ENCODE results near the gene ATG16L2. TPM values are rescaled to one million over a fixed set of nuclear protein-coding genes. Genes with fewer than 3 reads are reported as not detected.

Gene ATG16L2
- polyA plus RNA-seq, 1 donor from 2014 or later = 9.4 TPM

DNA sequence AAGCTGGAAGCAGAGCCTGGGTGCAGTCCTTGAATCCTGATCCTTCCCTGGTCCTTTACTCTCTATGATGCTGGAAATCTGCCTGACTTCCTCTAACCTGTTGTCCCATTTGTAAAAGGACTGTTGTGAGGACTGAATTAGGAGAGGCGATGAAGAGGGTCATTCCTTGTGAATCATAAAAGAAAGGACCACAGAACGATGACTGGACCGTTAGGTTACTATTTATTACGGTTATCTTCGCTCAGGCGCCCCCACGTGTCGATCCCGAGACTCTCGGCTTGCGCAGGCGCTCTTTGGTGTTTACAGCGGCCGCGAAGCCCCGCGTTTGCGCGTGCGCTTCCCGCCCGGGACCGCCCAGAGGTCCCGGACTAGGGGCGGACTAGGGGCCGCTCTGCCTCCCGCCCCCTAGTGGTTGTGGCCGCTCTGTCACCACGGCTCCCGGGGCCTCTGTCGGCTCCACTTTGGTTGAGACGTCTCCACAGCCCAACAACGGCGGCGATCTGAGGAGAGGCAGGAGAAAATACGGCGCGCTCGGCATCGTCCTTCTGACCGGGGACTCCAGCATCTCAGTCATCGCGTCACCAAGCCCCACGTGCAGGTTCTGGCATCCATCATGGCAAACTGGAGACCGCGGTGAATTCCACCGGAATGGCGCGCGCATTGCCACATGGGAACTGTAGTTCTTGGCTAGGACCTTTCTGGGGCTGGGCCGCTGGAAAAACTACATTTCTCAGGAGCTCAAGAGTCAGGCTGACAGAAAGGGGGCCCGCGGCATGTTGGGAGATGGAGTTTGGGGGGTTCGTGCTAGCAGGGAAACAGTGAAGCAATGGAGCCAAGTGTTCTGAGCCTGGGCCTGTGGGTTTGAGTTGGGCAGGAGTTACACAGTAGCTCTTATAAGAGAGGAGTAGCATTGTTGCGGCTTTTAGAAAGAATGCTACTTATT, 20.5 kb upstream of the ATG16L2 start, which contains the start of gene STARD10:
TSS of gene STARD10 (minus strand) at position 623 of the 943 bp plus-strand sequence. CDS start 12,866 bp downstream, outside the sequence.
- H3K27ac ChIP-seq (ENCODE audit: low read length) = peak within 1 kb of the TSS; percentile 98

GRCh38 chr11:72798361-72798760, 15.8 kb upstream of the ATG16L2 start:
- Histone ChIP-seq H3K27me3 (ENCODE audit: insufficient read depth, low read depth, low read length) (no peaks in the 10 kb centered on the region), H3K4me2 (ENCODE audit: low read length) (no peak overlapping the region), H3K9me3 (ENCODE audit: low read length) (no peaks in the 10 kb centered on the region), H3K4me3 (ENCODE audit: low read length) (no peak overlapping the region), H3K9me2 (ENCODE audit: insufficient read depth, low read length) (no peaks in the 10 kb centered on the region), H3K79me2 (replicated peaks; ENCODE audit: insufficient read depth, low read length) (no peaks in the 10 kb centered on the region), H3K9ac (ENCODE audit: low read length) (no peak overlapping the region), H3F3A (ENCODE audit: insufficient read depth, low read length, poor library complexity, severe bottlenecking) (no peaks in the 10 kb centered on the region), H4K20me1 (ENCODE audit: insufficient read depth) (no peaks in the 10 kb centered on the region), H2AFZ (ENCODE audit: low read depth, low read length) (no peak overlapping the region), H3K27ac (ENCODE audit: low read length) (no peak overlapping the region), H3K36me3 (ENCODE audit: insufficient read depth, low read length) (no peaks in the 10 kb centered on the region)
- TF ChIP-seq MXI1 (conservative IDR thresholded peaks at IDR 0.05; ENCODE audit: poor library complexity, severe bottlenecking) (no peak), EZH2 (IDR thresholded peaks at IDR 0.05; ENCODE audit: borderline replicate concordance, insufficient read depth, low read length, poor library complexity, severe bottlenecking) (no peak)
- TF ChIP-seq, protein P1, sequence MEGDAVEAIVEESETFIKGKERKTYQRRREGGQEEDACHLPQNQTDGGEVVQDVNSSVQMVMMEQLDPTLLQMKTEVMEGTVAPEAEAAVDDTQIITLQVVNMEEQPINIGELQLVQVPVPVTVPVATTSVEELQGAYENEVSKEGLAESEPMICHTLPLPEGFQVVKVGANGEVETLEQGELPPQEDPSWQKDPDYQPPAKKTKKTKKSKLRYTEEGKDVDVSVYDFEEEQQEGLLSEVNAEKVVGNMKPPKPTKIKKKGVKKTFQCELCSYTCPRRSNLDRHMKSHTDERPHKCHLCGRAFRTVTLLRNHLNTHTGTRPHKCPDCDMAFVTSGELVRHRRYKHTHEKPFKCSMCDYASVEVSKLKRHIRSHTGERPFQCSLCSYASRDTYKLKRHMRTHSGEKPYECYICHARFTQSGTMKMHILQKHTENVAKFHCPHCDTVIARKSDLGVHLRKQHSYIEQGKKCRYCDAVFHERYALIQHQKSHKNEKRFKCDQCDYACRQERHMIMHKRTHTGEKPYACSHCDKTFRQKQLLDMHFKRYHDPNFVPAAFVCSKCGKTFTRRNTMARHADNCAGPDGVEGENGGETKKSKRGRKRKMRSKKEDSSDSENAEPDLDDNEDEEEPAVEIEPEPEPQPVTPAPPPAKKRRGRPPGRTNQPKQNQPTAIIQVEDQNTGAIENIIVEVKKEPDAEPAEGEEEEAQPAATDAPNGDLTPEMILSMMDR (IDR thresholded peaks at IDR 0.05; ENCODE audit: poor library complexity, severe bottlenecking) = no peak

More for the DNA sequence above, 20.5 kb upstream of the ATG16L2 start, which contains the start of gene STARD10:
- Histone ChIP-seq H3F3A (ENCODE audit: insufficient read depth, low read length, poor library complexity, severe bottlenecking) (no peaks in the 10 kb centered on the region), H3K4me3 (ENCODE audit: low read length) (peak within 1 kb of the TSS; percentile 75), H3K9ac (ENCODE audit: low read length) (peak within 1 kb of the TSS; percentile 93), H4K20me1 (ENCODE audit: insufficient read depth) (no peaks in the 10 kb centered on the region), H3K27me3 (ENCODE audit: insufficient read depth, low read depth, low read length) (no peaks in the 10 kb centered on the region), H3K9me3 (ENCODE audit: low read length) (no peaks in the 10 kb centered on the region), H3K79me2 (replicated peaks; ENCODE audit: insufficient read depth, low read length) (no peaks in the 10 kb centered on the region), H3K9me2 (ENCODE audit: insufficient read depth, low read length) (no peaks in the 10 kb centered on the region), H3K4me2 (ENCODE audit: low read length) (peak within 1 kb of the TSS; percentile 85), H2AFZ (ENCODE audit: low read depth, low read length) (peak within 1 kb of the TSS; percentile 91), H3K36me3 (ENCODE audit: insufficient read depth, low read length) (no peaks in the 10 kb centered on the region)
- TF ChIP-seq SMC3 (conservative IDR thresholded peaks at IDR 0.05; ENCODE audit: poor library complexity) (peak; percentile 83), POLR2AphosphoS5 (IDR thresholded peaks at IDR 0.05) (peak; percentile 81), TAF1 (IDR thresholded peaks at IDR 0.05; ENCODE audit: low read depth) (peak; percentile 85), REST (IDR thresholded peaks at IDR 0.05; ENCODE audit: borderline replicate concordance) (peak; percentile 94), MXI1 (conservative IDR thresholded peaks at IDR 0.05; ENCODE audit: poor library complexity, severe bottlenecking) (peak; percentile 85), EZH2 (IDR thresholded peaks at IDR 0.05; ENCODE audit: borderline replicate concordance, insufficient read depth, low read length, poor library complexity, severe bottlenecking) (no peak), RAD21 (conservative IDR thresholded peaks at IDR 0.05) (peak; percentile 70), EP300 (conservative IDR thresholded peaks at IDR 0.05; ENCODE audit: poor library complexity, severe bottlenecking) (peak; percentile 65)
- TF ChIP-seq, protein P1 (IDR thresholded peaks at IDR 0.05; ENCODE audit: poor library complexity, severe bottlenecking) = peak; percentile 100
